Right renal cortex interstitium (tissue), 3 donors: Measurements from ENCODE around the gene RNF44. TPM values are rescaled to one million over a fixed set of nuclear protein-coding genes. Genes with fewer than 3 reads are reported as not detected.

Experiments used
- DNase-seq, 3 donors: peaks; one replicate each; pipeline ENCODE4 v3.0.0-alpha.2; 2013; ENCODE audit warnings: low read depth in 3 of 3, low spot score in 2 of 3
- polyA plus RNA-seq, 3 donors: library from polyadenylated mRNA; unstranded; fragments of 120-200 nt; gene quantifications; one replicate each; pipeline ENCODE4 v1.2.1, GENCODE V29; 2013; ENCODE audit not compliant: insufficient read length in 3 of 3

The RNF44 gene
- polyA plus RNA-seq, 3 donors, result 28.6 to 34.4 (median 32.1) TPM

DNA sequence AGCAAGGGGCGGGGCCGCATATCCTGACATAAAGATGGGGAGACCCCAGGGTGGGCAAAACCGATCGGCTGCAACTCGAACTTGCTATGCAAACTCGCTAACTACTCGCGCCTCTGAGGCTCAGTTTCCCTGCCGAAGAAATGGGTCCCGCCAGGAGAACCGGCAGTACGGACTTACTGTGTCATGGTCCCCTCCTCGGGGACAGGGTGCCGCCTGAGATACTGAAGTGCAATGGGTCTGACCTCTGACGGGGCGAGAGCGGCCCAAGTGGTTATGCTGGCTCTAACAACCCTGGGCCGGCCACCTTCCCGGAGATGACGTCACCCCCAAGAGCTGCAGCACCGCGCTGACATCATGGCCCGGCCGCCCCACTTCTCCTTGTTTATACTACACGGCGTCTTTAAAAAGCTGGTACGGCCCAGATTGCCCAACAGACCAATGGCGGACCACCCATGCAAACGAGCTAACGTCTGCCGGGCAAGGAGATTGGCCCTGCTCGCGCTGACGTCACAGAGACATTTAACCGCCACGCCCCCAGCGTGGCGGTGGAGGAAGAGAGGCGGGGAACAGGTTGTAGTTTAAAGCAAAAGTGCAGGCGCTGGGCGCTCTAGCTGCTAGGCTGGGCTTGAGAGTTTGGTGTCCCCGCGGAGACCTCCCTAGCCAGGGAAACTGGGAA is 490 bp upstream of the RNF44 start:
- peak; percentile 96 to 98 (median 98) for DNase-seq

DNA sequence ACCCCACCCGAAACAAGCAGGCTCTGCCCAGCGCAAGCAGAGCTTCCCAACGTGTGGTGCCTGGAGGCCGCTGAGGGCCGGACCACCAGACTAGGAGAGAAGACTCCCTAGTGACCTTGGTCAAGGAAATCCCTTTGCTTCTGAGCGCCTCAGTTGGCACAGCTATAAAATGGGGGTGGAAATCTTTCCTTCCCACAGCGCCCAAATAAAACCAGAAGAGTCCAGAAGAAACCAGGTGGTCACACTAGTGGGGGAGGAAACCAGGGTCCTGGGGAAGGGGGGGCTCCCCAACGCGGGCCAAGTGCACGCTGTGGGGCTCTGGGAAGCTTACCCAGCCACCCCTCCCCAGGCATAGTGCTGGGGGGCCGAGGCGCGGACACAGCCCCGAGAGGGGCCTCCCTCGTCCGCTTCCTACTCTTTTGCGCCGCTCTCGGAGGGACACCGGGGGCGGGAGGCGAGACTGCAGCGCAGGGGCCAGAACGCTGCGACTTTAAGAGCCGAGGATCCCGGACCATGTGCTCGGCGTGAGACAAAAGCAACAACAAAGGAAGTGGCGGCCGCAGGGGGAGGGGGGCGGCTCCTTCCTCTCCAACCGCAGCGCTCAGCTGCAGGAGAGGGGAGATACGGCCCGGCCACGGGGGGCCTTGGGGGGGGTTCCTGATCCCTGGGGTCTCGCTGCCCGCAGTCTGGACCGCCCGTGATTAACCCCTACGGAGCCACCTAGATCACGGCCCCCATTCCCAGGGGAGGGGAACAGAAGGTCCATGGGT is 885 bp downstream of the RNF44 start:
- DNase-seq, result no peak

DNA sequence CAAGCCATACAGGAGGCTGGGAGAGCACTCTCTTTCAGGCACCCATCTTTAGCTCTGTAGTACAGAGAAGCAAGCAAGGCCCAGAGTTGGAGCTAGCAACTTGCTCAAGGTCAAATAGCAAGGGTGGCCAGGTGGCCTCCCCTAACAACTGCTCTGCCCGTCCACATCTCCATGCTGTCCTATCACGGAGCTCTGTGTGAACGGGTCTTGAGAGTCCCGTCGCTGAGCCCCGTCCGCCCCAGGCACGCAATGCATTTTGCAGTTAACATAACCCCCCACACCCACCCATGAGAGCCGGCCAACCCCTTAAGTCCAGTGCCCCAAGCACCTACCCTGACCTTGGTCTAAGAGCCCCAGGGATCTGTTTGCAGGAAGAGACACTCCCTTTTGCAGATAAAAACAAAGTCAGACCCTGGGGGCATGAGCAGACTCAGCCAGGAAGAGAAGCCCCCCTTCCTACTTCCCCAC is 1.5 kb downstream of the RNF44 start:
- DNase-seq, result no peak

DNA sequence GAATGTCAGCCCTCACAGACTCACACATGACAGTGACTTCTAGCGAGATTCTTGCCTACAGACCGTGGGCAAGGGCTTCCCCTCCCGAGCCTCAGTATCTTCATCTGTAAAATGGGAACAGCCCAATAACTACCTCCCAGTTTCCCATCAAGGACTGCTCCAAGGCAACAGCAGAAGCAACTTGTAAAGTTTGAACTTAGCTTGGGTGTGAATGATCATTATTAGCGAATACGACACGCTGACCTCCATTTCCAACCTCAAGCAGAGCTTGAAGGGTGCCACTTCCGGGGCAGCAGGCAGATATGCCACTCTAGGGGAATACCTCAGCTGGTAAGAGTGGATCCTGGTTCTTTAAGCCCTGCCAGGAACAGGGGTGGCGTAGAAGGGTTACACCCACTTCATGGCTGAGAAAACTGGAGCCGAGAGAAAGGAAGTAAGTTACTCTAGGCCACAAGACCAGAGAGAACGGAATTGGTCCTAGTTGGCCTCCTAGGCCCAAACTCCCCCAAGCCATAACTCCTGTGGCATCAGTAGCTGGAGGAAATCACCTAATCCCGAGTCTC is 2.0 kb downstream of the RNF44 start:
- DNase-seq, result no peak

DNA sequence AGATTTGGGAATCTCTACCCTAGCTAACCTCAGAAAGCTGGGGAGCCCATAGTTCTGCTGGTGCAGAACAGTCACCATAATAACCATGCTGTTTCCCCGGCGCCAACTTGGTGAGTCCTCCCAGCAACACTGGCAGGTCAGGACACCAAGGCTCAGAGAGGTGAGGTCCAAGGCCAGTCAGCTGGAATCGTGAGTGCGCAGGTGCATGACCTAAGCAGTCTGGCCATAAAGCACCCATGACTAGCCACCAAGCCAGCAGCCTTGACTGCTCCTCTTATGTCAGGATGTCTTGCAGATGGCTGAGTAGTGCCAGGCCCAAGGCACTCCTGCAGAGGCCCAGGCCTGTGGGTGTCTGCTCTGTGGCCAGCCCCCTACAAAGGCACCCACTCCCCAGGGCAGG is 2.6 kb downstream of the RNF44 start:
- DNase-seq, result no peak

DNA sequence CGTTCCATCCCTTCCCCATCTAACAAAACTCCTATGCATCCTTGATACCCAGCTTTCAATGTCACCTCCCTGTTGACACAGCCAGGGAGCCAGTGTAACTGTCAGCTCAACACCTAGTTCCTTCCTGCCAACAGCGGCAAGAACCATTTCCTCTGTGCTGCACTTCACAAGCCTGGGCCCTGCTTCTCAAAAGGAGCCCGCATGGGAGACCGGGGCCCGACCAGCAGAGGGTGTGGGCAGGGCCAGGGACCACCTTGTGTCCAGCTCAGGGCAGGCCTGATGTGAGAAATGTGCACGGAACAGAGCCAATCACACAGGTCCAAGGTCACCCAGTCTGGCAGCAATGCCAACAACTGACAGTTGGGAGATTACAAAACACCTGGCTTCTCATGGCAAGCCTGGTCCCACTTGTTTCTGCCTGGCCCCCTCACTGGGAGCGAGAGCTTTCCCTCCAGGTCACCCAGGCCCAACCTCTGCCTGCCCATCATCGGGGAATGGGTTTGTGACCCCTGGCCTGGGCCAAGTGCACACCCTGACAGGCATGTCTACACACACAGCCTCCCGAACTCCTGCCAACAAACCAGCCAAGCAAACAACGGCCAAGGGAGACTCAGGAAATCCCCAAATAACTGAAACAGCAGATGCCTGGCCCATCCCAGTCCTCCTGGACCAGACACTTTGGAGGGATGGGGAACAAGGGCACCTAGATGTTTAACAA is 3.1 kb downstream of the RNF44 start:
- no peak for DNase-seq

DNA sequence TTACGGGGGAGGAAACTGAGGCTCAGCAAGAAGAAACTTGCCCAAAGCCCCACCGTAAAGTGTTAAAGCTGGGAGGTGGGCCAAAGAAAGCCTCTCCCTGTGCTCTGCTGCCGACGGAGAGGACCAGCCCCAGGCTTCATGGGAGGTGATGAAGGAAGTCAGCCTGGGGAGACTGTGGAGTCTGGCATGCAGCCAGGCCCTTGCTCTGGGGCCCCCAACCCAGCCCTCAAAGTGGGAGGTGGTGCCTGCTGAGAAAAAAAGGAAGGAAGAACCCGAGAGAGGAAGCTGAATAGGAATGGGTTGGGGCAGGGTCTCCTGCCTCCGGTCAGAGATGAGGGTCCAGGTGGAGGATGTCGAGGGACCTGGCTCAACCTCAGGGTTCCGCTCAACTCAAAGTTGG is 3.8 kb downstream of the RNF44 start:
- DNase-seq, result no peak

DNA sequence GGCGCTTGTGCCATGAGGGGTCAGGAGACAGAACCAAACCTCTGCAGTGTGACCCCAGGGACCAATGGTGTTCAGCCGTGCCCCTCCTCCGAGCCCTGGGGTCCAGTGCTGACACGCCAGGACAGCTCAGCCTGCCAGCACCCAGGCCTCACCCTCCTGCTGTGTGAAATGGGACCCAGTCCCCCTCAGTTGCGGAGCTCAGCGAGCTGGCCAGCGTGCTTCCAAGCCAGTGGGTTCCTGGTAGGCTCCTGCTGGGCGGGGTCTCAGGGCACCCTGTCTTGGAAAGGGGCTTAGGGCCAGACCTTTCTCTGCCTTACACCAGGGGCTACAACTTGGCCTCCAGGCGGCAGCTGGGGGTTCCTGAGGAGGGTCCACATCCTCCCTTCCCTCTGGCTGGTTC is 4.4 kb downstream of the RNF44 start:
- no peak for DNase-seq

DNA sequence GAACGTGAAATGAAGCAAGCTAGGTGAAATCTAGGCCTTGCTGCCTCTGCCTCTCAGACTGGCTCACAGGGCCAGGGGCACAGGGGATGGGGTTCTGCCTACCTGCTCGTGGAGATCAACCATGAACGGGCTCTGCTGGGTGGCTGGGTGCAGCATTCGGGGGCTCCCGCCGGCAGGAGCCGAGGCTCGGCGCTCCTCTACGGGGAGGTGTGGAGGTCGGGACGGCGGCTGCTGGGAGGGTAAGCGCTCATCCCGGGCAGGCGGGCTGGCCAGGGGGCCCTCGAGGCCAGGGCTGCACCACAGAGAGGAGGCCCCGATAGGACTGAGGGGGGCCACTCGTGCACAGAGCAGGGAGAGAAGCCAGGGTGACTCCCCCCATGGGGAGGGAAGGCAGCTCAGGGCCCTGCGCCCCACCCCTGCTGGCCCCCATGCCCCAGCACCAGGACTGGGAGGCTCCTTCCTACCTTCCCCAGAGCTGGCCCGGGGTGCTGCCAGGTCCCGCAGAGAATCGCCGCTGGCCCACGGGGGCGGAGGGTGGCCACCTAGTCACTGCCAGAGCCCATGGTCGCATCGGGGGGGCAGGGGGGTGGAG is 5.2 kb downstream of the RNF44 start:
- DNase-seq, result no peak

DNA sequence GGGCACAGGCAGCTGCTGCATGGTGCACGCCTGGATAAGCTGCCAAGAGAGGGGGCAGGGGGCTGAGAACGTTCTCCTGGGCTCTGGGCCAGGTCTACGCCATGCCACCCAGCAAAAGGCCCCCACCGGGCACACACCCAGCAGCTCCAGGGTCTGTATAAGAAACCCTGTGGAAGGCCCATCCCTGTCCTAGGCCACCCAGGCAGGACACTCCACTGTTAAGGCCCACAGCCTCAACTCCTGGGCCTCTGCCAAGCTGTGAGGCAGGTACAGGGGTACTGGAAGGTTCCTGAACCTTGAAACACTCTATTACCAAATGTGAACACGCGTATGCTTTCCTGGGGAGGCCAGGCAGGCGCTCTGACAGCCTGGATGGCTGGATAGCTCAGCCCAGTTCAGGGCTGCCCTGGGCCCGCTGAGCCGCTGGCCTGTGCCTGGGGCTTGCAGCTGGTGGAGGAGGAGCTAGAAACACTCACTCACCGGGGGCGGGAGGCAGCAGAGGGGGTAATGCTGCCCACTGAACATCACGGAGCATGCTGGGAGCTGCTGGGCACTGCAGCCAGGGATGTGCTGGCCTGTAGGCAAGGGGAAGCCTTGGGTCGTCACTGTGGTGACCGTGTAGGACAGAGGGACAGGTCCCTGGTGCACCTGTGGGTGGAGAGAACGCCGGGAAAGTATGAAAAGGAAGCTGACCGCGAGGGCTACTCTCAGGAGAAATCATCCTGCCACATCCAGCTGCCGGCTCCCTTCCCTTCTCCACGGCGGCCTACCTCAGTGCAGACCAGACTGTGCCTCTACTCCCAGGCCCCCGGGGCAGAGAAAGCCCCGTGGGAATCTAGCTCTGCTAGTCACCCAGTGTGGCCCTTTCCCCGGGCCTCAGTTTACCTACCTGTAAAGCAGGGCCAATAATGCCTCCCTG is 6.0 kb downstream of the RNF44 start:
- DNase-seq, result no peak

DNA sequence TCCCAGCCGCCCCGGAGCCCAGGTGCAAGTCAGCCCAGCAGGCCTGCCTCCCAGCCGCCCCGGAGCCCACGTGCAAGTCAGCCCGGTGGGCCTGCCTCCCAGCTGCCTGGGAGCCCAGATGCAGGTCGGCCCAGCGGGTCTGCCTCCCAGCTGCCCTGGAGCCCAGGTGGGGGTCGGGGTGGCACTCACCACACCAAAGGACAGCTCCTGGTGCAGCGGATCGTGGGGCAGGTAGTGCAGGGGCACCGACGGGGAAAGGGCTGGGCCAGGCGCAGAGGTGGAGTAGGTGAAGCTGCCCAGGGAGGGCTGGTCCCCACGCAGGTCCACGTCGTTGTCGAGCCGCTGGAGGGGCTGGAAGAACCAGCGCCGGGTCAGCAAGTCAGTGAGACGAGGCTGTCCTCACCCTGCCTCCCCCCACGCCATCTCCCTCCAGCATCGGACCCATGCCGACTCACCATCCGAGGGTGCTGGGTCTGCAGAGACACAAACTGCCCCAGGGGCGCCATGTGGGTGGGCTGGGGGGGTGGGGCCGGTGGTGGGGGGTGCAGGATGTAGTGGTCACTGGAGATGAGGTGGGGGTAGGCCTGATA is 6.7 kb downstream of the RNF44 start:
- no peak for DNase-seq

DNA sequence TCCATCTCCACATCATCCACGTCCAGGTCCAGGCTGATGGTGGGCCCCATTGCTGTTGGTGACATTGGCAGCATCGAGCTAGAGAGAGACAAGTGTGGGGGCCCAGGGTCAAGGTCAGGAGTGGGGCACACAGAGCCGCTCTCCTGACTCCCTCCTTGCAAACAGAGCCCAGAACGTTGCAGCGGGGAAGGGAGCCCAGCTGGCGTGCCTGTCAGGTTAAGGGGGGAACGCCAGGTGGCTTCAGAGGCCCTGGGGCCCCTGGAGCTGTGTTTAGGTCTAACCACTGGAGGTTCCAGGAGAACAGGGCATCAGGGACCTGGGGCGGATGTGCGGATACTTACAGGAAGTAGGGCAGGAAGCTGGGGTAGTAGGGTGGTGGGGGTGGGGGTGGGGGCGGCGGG is 7.5 kb downstream of the RNF44 start:
- DNase-seq, result no peak

DNA sequence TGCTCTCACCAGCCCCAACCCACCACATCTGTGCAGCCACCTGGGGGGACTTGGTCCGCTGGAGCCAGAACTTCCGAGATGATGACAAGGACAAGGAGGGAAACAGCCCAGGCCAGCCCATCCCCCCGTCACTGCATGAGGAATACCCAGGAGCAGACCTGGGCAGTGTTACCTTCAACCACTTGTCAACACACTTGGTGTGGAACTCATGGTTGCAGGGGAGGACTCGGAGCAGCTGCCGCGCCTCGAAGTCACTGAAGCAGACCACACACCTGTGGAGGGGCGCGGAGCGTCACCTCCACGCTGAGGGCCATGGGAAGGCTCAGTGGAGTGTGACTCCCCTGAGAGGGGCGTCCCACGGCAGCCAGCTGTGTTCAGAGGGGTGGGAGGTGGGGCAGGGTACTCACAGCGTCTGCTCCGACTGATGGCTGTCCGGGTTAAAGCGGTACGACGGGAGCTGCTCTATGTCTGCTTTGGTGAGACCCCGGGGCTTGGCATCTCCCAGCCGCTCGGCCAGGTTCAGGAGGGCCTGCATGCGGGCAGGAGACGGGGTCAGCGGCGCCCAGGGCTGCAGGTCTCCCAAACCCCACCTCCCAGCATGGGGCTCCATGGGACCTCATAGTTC is 8.0 kb downstream of the RNF44 start:
- no peak for DNase-seq

DNA sequence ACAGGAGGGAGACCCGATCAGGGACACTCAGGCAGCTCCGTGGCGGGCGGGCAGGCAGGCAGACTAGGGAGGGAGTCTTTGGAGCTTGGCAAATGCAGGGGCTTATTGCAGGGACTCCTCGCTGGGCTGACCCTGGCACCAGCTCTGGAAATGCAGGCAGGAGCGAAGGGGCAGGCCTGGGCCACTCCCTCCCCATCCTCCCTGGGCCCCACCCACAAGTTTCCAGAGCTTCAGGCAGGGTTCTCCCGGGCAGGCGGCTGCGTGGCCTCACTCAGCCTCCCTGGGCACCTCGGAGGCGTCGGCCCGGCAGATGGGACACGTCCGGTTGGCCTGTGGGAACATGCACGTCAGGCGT is 8.5 kb downstream of the RNF44 start:
- DNase-seq, result no peak

DNA sequence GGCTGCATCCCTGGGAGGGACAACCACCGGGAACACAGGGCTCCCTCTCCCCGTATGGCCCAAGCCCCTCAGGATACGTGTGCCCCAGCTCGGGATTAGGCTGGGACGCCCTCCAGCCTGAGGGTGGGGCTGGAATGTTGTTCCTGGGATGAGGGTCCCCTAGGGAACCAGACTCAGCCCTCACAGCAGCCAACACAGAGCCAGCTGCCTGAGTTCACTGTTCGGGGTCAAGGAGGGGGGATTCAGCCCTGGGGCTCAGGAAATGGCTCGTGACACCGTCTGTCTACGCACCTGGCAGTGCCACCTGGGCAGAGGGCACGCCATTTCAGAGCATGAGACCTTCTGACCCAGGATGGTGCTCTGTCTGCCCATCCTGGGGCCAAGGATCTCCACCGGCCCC is 8.9 kb downstream of the RNF44 start:
- DNase-seq, result no peak

DNA sequence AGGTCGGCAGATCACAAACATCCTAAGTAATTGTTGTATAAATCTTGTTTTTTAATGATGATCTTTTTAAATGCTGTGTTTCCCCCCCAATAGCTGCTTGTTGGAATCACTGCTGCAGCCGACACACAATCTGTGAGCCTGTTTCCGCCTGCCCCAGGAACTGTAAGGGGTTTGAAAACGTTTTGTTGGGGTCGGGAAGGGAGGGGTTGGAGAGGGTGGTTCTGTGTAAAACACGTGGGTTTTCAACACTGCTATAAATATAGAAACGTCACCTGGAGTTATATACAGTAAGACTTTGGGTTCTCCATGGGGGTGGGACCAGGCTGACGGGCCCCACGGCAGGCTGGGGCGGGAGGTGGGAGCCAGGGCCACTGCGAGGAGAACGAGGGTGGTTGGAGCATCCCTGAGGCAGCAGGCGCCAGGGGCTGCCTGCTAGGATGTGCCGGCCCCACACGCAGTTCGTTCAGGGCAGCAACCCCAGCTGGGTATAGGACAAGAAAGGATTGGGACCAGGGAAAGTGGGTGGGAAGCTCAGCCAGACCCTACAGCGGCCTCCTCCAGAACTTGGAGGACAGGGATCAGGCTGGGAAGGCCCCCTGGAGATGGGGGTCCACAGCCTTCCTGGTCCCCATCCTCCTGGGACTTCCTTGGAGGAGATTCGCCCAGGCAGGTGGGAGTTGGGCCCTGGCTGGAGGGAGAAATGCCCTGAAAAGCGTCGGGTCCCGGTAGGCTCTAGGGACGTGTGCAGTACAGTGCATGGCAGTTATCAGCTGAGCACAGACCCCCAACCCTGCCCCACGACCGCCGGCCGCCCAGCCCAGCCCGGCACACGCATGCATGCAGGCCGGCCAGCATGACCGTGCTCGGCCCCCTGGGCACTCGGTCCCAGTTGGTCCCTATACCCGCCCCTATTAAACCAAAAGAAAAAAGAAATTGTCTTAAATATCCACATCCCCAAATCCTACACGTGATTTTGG is 9.7 kb downstream of the RNF44 start:
- no peak for DNase-seq

DNA sequence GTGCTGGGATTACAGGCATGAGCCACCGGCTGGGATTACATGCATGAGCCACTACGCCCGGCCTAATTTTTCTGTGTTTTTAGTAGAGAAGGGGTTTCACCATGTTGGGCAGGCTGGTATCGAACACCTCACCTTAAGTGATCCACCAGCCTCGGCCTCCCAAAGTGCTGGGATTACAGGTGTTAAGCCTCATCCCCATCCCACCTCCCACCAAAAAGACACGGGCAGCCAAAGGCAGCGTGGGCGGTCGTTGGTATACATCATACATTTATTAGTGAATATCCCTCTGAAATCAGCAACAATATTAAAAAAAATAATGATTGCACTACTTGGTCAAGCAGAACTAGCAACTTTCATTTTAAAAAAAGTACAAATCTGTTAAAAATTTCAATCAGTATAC is 10.7 kb downstream of the RNF44 start:
- no peak for DNase-seq

DNA sequence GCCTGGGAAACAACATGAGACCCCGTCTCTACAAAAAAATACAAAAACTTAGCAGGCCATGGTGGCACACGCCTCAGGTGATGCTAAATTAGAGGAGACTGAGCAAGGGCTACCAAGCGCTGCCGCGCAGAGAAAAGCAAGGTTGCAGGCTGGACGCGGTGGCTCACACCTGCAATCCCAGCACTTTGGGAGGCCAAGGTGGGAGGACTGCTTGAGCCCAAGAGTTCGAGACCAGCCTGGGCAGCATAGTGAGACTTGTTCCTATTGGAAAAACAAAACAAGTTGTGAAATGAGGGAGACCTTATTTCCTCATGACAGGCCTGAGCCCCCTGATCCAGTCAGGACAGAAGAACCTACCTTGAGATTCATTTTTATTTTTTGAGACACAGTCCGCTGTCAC is 11.5 kb downstream of the RNF44 start:
- no peak for DNase-seq
